Measurements from ENCODE around the gene PFDN4. TPM values are rescaled to one million over a fixed set of nuclear protein-coding genes. Genes with fewer than 3 reads are reported as not detected.

PFDN4 gene
- total and polyA plus RNA-seq, 2 of the 4 experiments (the other 2 are of a cell fraction) = 14.9 to 93.2 TPM

- in situ Hi-C loops (cut with MboI; ENCODE audit: low sequenced_read_pairs) (no loop called here), dilution Hi-C loops (cut with HindIII; ENCODE audit: low sequenced_read_pairs, unreplicated experiment) (no loop called here), intact Hi-C loops (cut with micrococcal nuclease) (loop anchor here (10.0 kb wide), 1 partner anchor 117 kb away; no protein-coding TSS in a partner anchor)
- BruUV-seq (replicated peaks) = no TSS peak
- DNase-seq (no peak), ATAC-seq (ENCODE audit: low read depth) (no peak)
- Histone ChIP-seq H3K18ac (ENCODE audit: low read depth, low read length) (no peak overlapping the region), H4K91ac (ENCODE audit: insufficient read depth, low read depth, low read length) (no peak overlapping the region), H2AK9ac (replicated peaks; ENCODE audit: low read depth, low read length, poor library complexity) (no peak overlapping the region), H2BK5ac (ENCODE audit: low read depth, low read length, poor library complexity, severe bottlenecking) (no peak overlapping the region), H3K4ac (ENCODE audit: low read depth, low read length) (no peak overlapping the region), H2AK5ac (ENCODE audit: low read depth, low read length) (no peak overlapping the region), H3K14ac (replicated peaks; ENCODE audit: low read depth, low read length) (no peak overlapping the region), H3K27ac (ENCODE audit: insufficient read depth, low read length) (no peak overlapping the region), H3K4me2 (ENCODE audit: low read depth, low read length) (no peak overlapping the region), H2AFZ (replicated peaks; ENCODE audit: low read length, poor library complexity) (no peak overlapping the region), H2BK15ac (ENCODE audit: low read depth, low read length) (no peak overlapping the region), H3K4me3 (ENCODE audit: insufficient read depth, low read depth, low read length) (no peak overlapping the region), H3K4me1 (ENCODE audit: control insufficient read depth, insufficient read depth, low read length) (peaks cover 4% of the 10 kb centered on the region; the same call in 1 of the 2 replicates), H2BK120ac (ENCODE audit: low read depth, low read length) (no peak overlapping the region), H3K79me1 (ENCODE audit: low read depth in 1 of 2, low read length in 2 of 2) (no peaks in the 10 kb centered on the region), H4K8ac (ENCODE audit: low read depth in 2 of 2, low read length in 2 of 2) (no peak overlapping the region), H3K9me1 (ENCODE audit: insufficient read depth, low read length) (no peaks in the 10 kb centered on the region), H3K36me3 (ENCODE audit: control insufficient read depth, insufficient read depth, low read length) (no peaks in the 10 kb centered on the region), H2BK20ac (ENCODE audit: low read depth, low read length) (no peak overlapping the region), H4K5ac (ENCODE audit: low read depth, low read length) (no peak overlapping the region), H3K9ac (ENCODE audit: low read depth, low read length) (no peak overlapping the region), H3K9me3 (ENCODE audit: control insufficient read depth, insufficient read depth, low read length) (peaks cover 2% of the 10 kb centered on the region; the same call in 1 of the 2 replicates), H3K27me3 (ENCODE audit: control insufficient read depth, insufficient read depth, low read length) (no peaks in the 10 kb centered on the region), H3K23ac (ENCODE audit: low read depth, low read length) (no peak overlapping the region), H3K56ac (ENCODE audit: extremely low read depth, insufficient read depth, low read length) (no peak overlapping the region), H4K20me1 (ENCODE audit: insufficient read depth, low read length) (no peaks in the 10 kb centered on the region)
- TF ChIP-seq NFE2L2 (IDR thresholded peaks at IDR 0.05; ENCODE audit: low read depth, low read length) (no peak), CEBPB (IDR thresholded peaks at IDR 0.05; ENCODE audit: low read depth, low read length) (no peak), SMC3 (IDR thresholded peaks at IDR 0.05; ENCODE audit: low read depth, low read length) (no peak), BHLHE40 (IDR thresholded peaks at IDR 0.05; ENCODE audit: low read depth, low read length) (no peak), CTCF (conservative IDR thresholded peaks at IDR 0.05; ENCODE audit: low read depth, low read length) (no peak), CHD1 (IDR thresholded peaks at IDR 0.05; ENCODE audit: low read depth, low read length) (no peak), FOS (IDR thresholded peaks at IDR 0.05; ENCODE audit: low read depth, low read length) (no peak), RFX5 (IDR thresholded peaks at IDR 0.05; ENCODE audit: low read depth, low read length) (no peak), RAD21 (IDR thresholded peaks at IDR 0.05; ENCODE audit: low read length) (no peak), MAFK (IDR thresholded peaks at IDR 0.05; ENCODE audit: low read depth, low read length) (no peak), ELK1 (IDR thresholded peaks at IDR 0.05; ENCODE audit: borderline replicate concordance, low read depth, low read length) (no peak), MAZ (IDR thresholded peaks at IDR 0.05; ENCODE audit: borderline replicate concordance, low read depth, low read length) (no peak), USF2 (IDR thresholded peaks at IDR 0.05; ENCODE audit: low read depth, low read length) (no peak), RCOR1 (IDR thresholded peaks at IDR 0.05; ENCODE audit: insufficient replicate concordance, low read length) (no peak), POLR2A (IDR thresholded peaks at IDR 0.05; ENCODE audit: low read depth, low read length) (no peak), MXI1 (IDR thresholded peaks at IDR 0.05; ENCODE audit: borderline replicate concordance, low read depth, low read length) (no peak)
- ChIA-PET CTCF (no interaction called here), POLR2A (ENCODE audit: unreplicated experiment) (no interaction called here)
- WGBS, 2 experiments (ENCODE audit: extremely low coverage in 2 of 2, insufficient read length in 1 of 2) = no CpG with 5 or more reads among the region's 5 CpGs
Observed at GRCh38 chr20:54227751-54228150, 19.9 kb downstream of the PFDN4 start.
